ENCODE data around the gene GRIN2A. TPM values are rescaled to one million over a fixed set of nuclear protein-coding genes. Genes with fewer than 3 reads are reported as not detected.

The GRIN2A gene
- total and polyA plus RNA-seq, 2 of the 13 experiments (the other 11 are each of a cell fraction or from before 2014, with no cell fraction given) = not detected

GRCh38 chr16:9741776-9742175 lies 440.5 kb downstream of the GRIN2A start (continued):
- no peak for TF ChIP-seq ZFP36L1 (CRISPR knock-in tag; IDR thresholded peaks at IDR 0.05)

GRCh38 chr16:9739301-9739700 lies 442.9 kb downstream of the GRIN2A start:
- Histone ChIP-seq H3K27ac (ENCODE audit: extremely low read length, insufficient read depth, low read length) (no peak overlapping the region), H3K4me2 (ENCODE audit: low read depth, low read length) (no peak overlapping the region), H3K9ac (ENCODE audit: insufficient read depth, low read depth, low read length) (no peak overlapping the region), H3K9me3 (ENCODE audit: low read length) (no peaks in the 10 kb centered on the region), H3K4me1 (ENCODE audit: insufficient read depth, low read length) (no peaks in the 10 kb centered on the region), H3K27me3 (ENCODE audit: control insufficient read depth in 1 of 2, insufficient read depth in 2 of 2, low read length in 2 of 2) (peaks cover 0 to 7% of the 10 kb centered on the region in 2 experiments; a peak in 2 of 5 replicates), H3K36me3 (replicated peaks in 1 of 2; ENCODE audit: control insufficient read depth in 1 of 2, insufficient read depth in 2 of 2, low read length in 2 of 2) (no peaks in the 10 kb centered on the region), H4K20me1 (ENCODE audit: insufficient read depth, low read length) (no peaks in the 10 kb centered on the region), H2AFZ (ENCODE audit: low read length) (no peak overlapping the region), H3K79me2 (ENCODE audit: insufficient read depth, low read length) (no peaks in the 10 kb centered on the region), H3K4me3 (replicated peaks in 1 of 3; ENCODE audit: insufficient read depth in 1 of 3, low read depth in 2 of 3, low read length in 3 of 3) (no peak overlapping the region)
- in situ Hi-C loops (cut with HindIII; ENCODE audit: extremely low pct_ligation_motif_present, low pct_unique_long_range_greater_than_20kb) (no loop called here), intact Hi-C loops (cut with micrococcal nuclease; ENCODE audit: unreplicated experiment) (no loop called here)
- ChIA-PET POLR2A (no interaction called here), CTCF (ENCODE audit: low intra/inter-chr PET ratio, low total read pairs) (no interaction called here)
- no peak for DNase-seq (ENCODE audit: low spot score)
- no TSS peak for BruUV-seq (replicated peaks)
- no peak for ATAC-seq
- 48% methylated on average over 6 of the region's 6 CpGs for WGBS (ENCODE audit: low lambda C conversion rate)
- no peak for FAIRE-seq
- TF ChIP-seq AGO1 (IDR thresholded peaks at IDR 0.05; ENCODE audit: low read depth, low read length, poor library complexity, severe bottlenecking) (no peak), CREM (IDR thresholded peaks at IDR 0.05) (no peak), CREM (CRISPR knock-in tag; IDR thresholded peaks at IDR 0.05) (no peak), EZH2 (conservative IDR thresholded peaks at IDR 0.05; ENCODE audit: low read depth, low read length) (no peak), MLX (CRISPR knock-in tag; IDR thresholded peaks at IDR 0.05) (no peak), MNT (IDR thresholded peaks at IDR 0.05) (no peak), AFF4 (CRISPR knock-in tag; IDR thresholded peaks at IDR 0.05) (no peak), PITX1 (CRISPR knock-in tag; IDR thresholded peaks at IDR 0.05) (no peak), MXD3 (CRISPR knock-in tag; IDR thresholded peaks at IDR 0.05) (no peak), ZNF460 (CRISPR knock-in tag; IDR thresholded peaks at IDR 0.05; ENCODE audit: borderline replicate concordance) (no peak), ZNF605 (CRISPR knock-in tag; IDR thresholded peaks at IDR 0.05) (no peak), YEATS2 (CRISPR knock-in tag; IDR thresholded peaks at IDR 0.05; ENCODE audit: borderline replicate concordance) (no peak)

Measured in HepG2 (cell line).